HEK293 (cell line): Measurements from ENCODE around the gene NCDN.

Experiments used
- CTCF ChIA-PET: fragments of 350-600 bp; formaldehyde crosslinking; extraction: SDS; loops from one replicate; lab custom pipeline; 2021; ENCODE audit warnings: antibody characterized with exemption; lab: Yijun Ruan, JAX
- POLR2A ChIA-PET: fragments of 300-600 bp; formaldehyde crosslinking; extraction: SDS; loops from one replicate; lab custom pipeline; 2020; ENCODE audit warnings: antibody characterized with exemption, inconsistent platforms; lab: Yijun Ruan, JAX
- H3K27ac ChIP-seq: fragments of 200-500 bp; sonication (Bioruptor generic); 2 replicates; pipeline ENCODE4 v1.5.1; 2014; ENCODE audit warnings: low read depth, low read length, control low read depth, inconsistent platforms; ENCODE audit errors: extremely low read depth
- H3K36me3 ChIP-seq, 2 experiments: fragments of 200-500 bp in 1 of 2; sonication (Bioruptor generic) in 1 of 2; 1 replicate in 1 of 2; 2 replicates in 1 of 2; pipeline ENCODE4 v1.5.1; 2014 to 2017; ENCODE audit warnings: inconsistent platforms in 2 of 2, low read length in 2 of 2; ENCODE audit not compliant: control insufficient read depth in 2 of 2, insufficient read depth in 1 of 2
- H3K4me1 ChIP-seq: fragments of 200-500 bp; sonication (Bioruptor generic); 2 replicates; pipeline ENCODE4 v1.5.1; 2014; ENCODE audit warnings: mild to moderate bottlenecking, low read length, inconsistent platforms; ENCODE audit not compliant: control insufficient read depth, insufficient read depth
- H3K4me3 ChIP-seq: 2 replicates; pipeline ENCODE4 v1.5.1; 2011; ENCODE audit warnings: low read depth, mild to moderate bottlenecking, control low read depth, low read length, moderate library complexity
- H3K9me3 ChIP-seq: fragments of 200-500 bp; sonication (Bioruptor generic); 2 replicates; pipeline ENCODE4 v1.5.1; 2014; ENCODE audit warnings: low read depth, low read length, inconsistent platforms; ENCODE audit not compliant: control insufficient read depth, insufficient read depth
- CTCF ChIP-seq: fragments of 450-650 bp; formaldehyde crosslinking; IDR thresholded peaks from 2 replicates; pipeline ENCODE4 v1.5.1; 2016; ENCODE audit warnings: missing biosample characterization, missing genetic modification characterization
- EGR2 ChIP-seq: fragments of 450-650 bp; formaldehyde crosslinking; IDR thresholded peaks from 2 replicates; pipeline ENCODE4 v1.5.1; 2016; ENCODE audit warnings: low read depth, missing biosample characterization, missing genetic modification characterization
- KLF17 ChIP-seq: fragments of 450-650 bp; formaldehyde crosslinking; IDR thresholded peaks from 2 replicates; pipeline ENCODE4 v1.5.1; 2016; ENCODE audit warnings: missing biosample characterization, missing genetic modification characterization
- PATZ1 ChIP-seq: fragments of 450-650 bp; formaldehyde crosslinking; IDR thresholded peaks from 2 replicates; pipeline ENCODE4 v1.5.1; 2016; ENCODE audit warnings: missing biosample characterization, missing genetic modification characterization
- PRDM10 ChIP-seq: fragments of 450-650 bp; formaldehyde crosslinking; IDR thresholded peaks from 2 replicates; pipeline ENCODE4 v1.5.1; 2016; ENCODE audit warnings: missing biosample characterization, missing genetic modification characterization
- SP7 ChIP-seq: fragments of 450-650 bp; formaldehyde crosslinking; IDR thresholded peaks from 2 replicates; pipeline ENCODE4 v1.5.1; 2016; ENCODE audit warnings: missing biosample characterization, missing genetic modification characterization
- TCF7L2 ChIP-seq: IDR thresholded peaks from 2 replicates; pipeline ENCODE4 v1.6.1; 2011; ENCODE audit warnings: low read depth, mild to moderate bottlenecking, inconsistent platforms, low read length, moderate library complexity, borderline replicate concordance
- TRIM28 ChIP-seq: IDR thresholded peaks from 2 replicates; pipeline ENCODE4 v1.6.1; 2011; ENCODE audit warnings: low read length, control low read depth, borderline replicate concordance
- TSHZ1 ChIP-seq: fragments of 450-650 bp; formaldehyde crosslinking; IDR thresholded peaks from 2 replicates; pipeline ENCODE4 v1.5.1; 2016; ENCODE audit warnings: missing biosample characterization, missing genetic modification characterization, borderline replicate concordance
- ZIC2 ChIP-seq: fragments of 450-650 bp; formaldehyde crosslinking; IDR thresholded peaks from 2 replicates; pipeline ENCODE4 v1.5.1; 2016; ENCODE audit warnings: missing biosample characterization, missing genetic modification characterization
- ZNF121 ChIP-seq: fragments of 450-650 bp; formaldehyde crosslinking; IDR thresholded peaks from 2 replicates; pipeline ENCODE4 v1.5.1; 2016; ENCODE audit warnings: missing biosample characterization, missing genetic modification characterization
- ZNF138 ChIP-seq: fragments of 450-650 bp; formaldehyde crosslinking; IDR thresholded peaks from 2 replicates; pipeline ENCODE4 v1.5.1; 2016; ENCODE audit warnings: missing biosample characterization, missing genetic modification characterization, borderline replicate concordance
- ZNF174 ChIP-seq: fragments of 450-650 bp; formaldehyde crosslinking; IDR thresholded peaks from 2 replicates; pipeline ENCODE4 v1.5.0; 2017; ENCODE audit warnings: missing biosample characterization, mild to moderate bottlenecking, missing genetic modification characterization
- ZNF248 ChIP-seq: fragments of 450-650 bp; formaldehyde crosslinking; IDR thresholded peaks from 2 replicates; pipeline ENCODE4 v1.5.1; 2017; ENCODE audit warnings: missing biosample characterization, missing genetic modification characterization
- ZNF266 ChIP-seq: fragments of 450-650 bp; formaldehyde crosslinking; IDR thresholded peaks from 2 replicates; pipeline ENCODE4 v1.5.1; 2016; ENCODE audit warnings: missing biosample characterization, missing genetic modification characterization, low read depth
- ZNF341 ChIP-seq: fragments of 450-650 bp; formaldehyde crosslinking; IDR thresholded peaks from 2 replicates; pipeline ENCODE4; 2016; ENCODE audit warnings: low read depth, missing biosample characterization, missing genetic modification characterization
- ZNF391 ChIP-seq: fragments of 450-650 bp; formaldehyde crosslinking; IDR thresholded peaks from 2 replicates; pipeline ENCODE4 v1.5.1; 2016; ENCODE audit warnings: low read depth, missing biosample characterization, missing genetic modification characterization, borderline replicate concordance
- ZNF449 ChIP-seq: fragments of 450-650 bp; formaldehyde crosslinking; IDR thresholded peaks from 2 replicates; pipeline ENCODE4 v1.5.1; 2017; ENCODE audit warnings: missing biosample characterization, mild to moderate bottlenecking, missing genetic modification characterization, moderate library complexity
- ZNF626 ChIP-seq: fragments of 450-650 bp; sonication (Bioruptor Pico); formaldehyde crosslinking; IDR thresholded peaks from 2 replicates; pipeline ENCODE4 v1.5.1; 2018; ENCODE audit warnings: missing biosample characterization, missing genetic modification characterization, inconsistent platforms
- ZNF654 ChIP-seq: fragments of 450-650 bp; formaldehyde crosslinking; IDR thresholded peaks from 2 replicates; pipeline ENCODE4 v1.5.1; 2016; ENCODE audit warnings: low read depth, missing biosample characterization, missing genetic modification characterization
- ZNF660 ChIP-seq: fragments of 450-650 bp; IDR thresholded peaks from 2 replicates; pipeline ENCODE4 v1.5.1; 2018; ENCODE audit warnings: missing biosample characterization, mild to moderate bottlenecking, missing genetic modification characterization
- ZNF785 ChIP-seq: fragments of 450-650 bp; formaldehyde crosslinking; IDR thresholded peaks from 2 replicates; pipeline ENCODE4 v1.5.1; 2016; ENCODE audit warnings: missing biosample characterization, missing genetic modification characterization
- ZSCAN30 ChIP-seq: fragments of 450-650 bp; IDR thresholded peaks from 2 replicates; pipeline ENCODE4 v1.5.1; 2018; ENCODE audit warnings: missing biosample characterization, mild to moderate bottlenecking, missing genetic modification characterization, moderate library complexity
- ZXDB ChIP-seq: fragments of 450-650 bp; formaldehyde crosslinking; IDR thresholded peaks from 2 replicates; pipeline ENCODE4 v1.5.1; 2016; ENCODE audit warnings: missing biosample characterization, missing genetic modification characterization

The NCDN gene

GRCh38 chr1:35544976-35545375 is 12.6 kb upstream of the NCDN start:
- Histone ChIP-seq H3K27ac (no peak overlapping the region), H3K36me3 (peaks cover 9 to 61% of the 10 kb centered on the region in 2 experiments; a peak in 2 of 3 replicates), H3K4me1 (peaks cover 12% of the 10 kb centered on the region), H3K4me3 (no peak overlapping the region), H3K9me3 (no peaks in the 10 kb centered on the region)
- POLR2A ChIA-PET: interaction anchor here (1.2 kb wide), 1 partner anchor 12 kb away, joined by 3 read pairs; the partner anchor contains the start of gene KIAA0319L
- CTCF ChIA-PET: interaction anchor here (0.6 to 2.7 kb wide), 4 partner anchors 24 to 138 kb away, joined by 3 to 32 read pairs (median 4); no protein-coding TSS in a partner anchor
- TF ChIP-seq ZSCAN30 (tag by site-specific recombination) (0 out of 2 replicates have a peak, but pooled peaks have one; percentile 41), TSHZ1 (tag by site-specific recombination) (no peak), ZNF391 (tag by site-specific recombination) (no peak), ZNF121 (tag by site-specific recombination) (no peak), ZNF654 (tag by site-specific recombination) (peak; percentile 52), TCF7L2 (peak; percentile 63; the same call in 1 of the 2 replicates), KLF17 (tag by site-specific recombination) (no peak), ZIC2 (tag by site-specific recombination) (peak; percentile 91), ZNF248 (no peak), PATZ1 (tag by site-specific recombination) (0 out of 2 replicates have a peak, but pooled peaks have one; percentile 22), SP7 (tag by site-specific recombination) (no peak), ZNF449 (tag by site-specific recombination) (no peak), ZNF626 (tag by site-specific recombination) (no peak), ZNF174 (tag by site-specific recombination) (no peak), ZNF266 (tag by site-specific recombination) (no peak), ZNF785 (tag by site-specific recombination) (no peak), TRIM28 (peak; percentile 45; the same call in 1 of the 2 replicates), CTCF (peak; percentile 83), ZXDB (tag by site-specific recombination) (no peak), ZNF138 (tag by site-specific recombination) (no peak), ZNF341 (tag by site-specific recombination) (no peak), PRDM10 (tag by site-specific recombination) (peak; percentile 17; the same call in 1 of the 2 replicates), EGR2 (tag by site-specific recombination) (no peak), ZNF660 (tag by site-specific recombination) (peak; percentile 59; the same call in 1 of the 2 replicates)
